GM21447 (cell line): ENCODE measurements around the gene ZNF474.
"Not testable (repeated sequence)": the region's sequence is repeated elsewhere in the genome, so short reads cannot be mapped to it uniquely, and the experiment has no call there.

Experiments used
- ATAC-seq: cut with Tn5 transposase; IDR thresholded peaks from one replicate; pipeline ENCODE4 v1.9.1; 2021; ENCODE audit not compliant: unreplicated experiment

The ZNF474 gene

DNA sequence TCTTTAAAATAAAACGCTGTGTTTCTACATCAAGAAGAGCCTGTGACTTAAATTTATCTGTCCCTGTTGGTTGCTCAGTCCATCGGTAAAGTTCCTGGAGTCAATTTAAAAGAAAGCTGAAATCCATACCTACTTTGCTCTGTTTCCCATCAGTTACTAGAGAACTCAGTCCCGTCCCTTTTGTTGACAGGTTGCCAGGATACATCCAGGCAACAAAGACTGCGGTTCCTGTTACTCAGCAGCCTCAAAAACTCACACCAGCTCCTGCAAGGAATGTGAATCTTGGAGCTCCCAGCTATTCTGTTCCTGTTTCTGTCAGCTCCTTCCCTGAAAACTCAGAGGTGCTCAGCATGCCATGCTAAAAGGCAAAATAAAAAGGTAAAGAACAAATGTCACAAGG, at the start of gene ZNF474:
TSS of gene ZNF474 (plus strand) at position 241 of the 400 bp plus-strand sequence. CDS start 22,445 bp downstream, outside the sequence.
- no peak for ATAC-seq

DNA sequence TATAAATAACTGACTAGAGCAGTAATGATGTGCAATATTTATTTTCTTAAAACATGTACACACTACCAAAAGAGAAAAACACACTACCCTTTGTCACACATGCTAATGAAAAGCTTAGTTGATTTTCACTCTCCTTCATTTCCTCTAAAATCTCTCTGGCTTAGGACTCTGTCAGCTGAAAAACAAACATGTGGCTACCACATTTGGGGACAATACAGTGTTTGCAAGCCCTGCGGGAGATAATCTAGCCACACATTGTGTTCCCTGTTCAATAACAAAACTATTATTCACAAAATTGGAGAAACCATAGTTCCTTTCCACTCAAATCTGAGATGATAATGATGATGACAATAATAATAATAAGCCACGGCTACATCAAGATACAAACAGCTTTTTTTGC, 47.8 kb upstream of the ZNF474 start:
- no peak for ATAC-seq

DNA sequence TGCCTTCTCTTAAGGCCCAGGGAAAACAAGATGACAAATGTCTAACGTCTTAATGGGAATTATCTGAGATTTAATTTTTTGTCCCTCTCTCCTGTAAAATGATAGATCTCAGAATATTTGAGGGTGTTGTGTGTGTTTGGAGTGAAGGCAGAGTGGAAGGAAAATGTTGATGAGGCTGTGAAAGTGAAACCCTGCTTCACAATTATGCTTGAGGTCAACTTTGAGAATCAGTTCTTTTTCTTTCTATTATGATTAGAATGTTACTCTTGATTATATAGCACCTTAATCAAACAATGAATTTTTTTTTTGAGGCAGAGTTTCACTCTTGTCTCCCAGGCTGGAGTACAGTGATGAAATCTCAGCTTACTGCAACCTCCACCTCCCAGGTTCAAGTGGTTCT, 45.8 kb upstream of the ZNF474 start:
- no peak for ATAC-seq

DNA sequence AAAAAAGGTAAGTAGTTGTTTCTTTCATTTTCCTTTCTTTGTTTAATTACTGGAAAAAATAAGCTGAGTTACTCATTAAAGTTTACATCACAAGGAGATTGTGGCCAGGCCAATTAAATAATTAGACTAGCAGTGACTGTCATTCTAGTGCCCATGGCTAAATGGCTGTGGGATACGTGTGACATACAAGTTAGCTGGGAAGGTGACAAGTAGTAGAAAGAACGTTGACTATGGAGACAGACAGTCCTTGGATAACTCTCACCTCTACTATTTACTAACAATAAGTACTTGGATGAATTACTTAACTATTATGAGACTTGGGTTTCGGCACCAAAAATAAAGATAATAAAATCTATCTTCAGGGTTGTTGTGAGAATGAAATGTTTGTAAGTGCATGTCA, 44.3 kb upstream of the ZNF474 start:
- ATAC-seq: no peak

DNA sequence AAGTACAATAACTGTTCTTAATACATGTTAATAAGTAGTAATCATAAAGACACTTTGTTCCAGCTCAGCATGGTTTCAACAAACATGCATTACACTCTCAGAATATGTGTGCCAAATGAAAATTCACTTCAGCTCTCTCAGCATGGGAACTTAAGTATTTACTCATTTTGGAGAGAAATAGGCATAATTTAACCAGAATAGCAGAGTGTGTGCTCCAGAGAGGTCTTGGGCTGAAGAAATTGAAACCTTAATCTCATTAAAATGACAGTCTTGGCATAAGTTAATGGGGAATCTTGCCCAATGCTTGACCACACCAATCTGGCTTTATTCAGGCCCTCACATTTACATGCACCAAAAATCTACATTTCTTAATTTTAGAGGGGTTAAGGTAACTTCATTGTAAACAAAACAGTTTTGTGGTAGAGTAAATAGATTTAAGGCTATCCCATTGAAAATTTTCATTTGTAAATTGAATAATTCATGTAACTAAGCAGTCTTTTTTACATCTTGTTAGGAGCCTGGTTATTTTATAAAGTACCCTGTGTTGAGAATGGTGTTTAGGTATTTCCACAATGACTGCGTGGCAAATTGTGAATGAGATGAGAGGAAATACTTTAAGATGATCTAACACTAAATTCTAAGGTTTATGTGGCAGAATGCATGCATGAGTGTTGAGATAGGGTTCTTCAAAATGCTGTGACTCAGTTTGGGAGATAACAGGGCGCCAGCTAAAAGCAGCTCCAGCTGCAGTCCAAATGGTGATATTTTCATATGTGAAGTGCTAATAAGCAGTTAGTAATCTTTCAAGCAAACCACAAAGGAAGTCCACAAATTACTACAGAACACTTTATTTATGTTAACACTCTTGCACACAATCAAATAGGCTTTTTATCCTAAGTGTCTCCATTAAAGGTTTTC, 40.0 kb upstream of the ZNF474 start:
- ATAC-seq: no peak

DNA sequence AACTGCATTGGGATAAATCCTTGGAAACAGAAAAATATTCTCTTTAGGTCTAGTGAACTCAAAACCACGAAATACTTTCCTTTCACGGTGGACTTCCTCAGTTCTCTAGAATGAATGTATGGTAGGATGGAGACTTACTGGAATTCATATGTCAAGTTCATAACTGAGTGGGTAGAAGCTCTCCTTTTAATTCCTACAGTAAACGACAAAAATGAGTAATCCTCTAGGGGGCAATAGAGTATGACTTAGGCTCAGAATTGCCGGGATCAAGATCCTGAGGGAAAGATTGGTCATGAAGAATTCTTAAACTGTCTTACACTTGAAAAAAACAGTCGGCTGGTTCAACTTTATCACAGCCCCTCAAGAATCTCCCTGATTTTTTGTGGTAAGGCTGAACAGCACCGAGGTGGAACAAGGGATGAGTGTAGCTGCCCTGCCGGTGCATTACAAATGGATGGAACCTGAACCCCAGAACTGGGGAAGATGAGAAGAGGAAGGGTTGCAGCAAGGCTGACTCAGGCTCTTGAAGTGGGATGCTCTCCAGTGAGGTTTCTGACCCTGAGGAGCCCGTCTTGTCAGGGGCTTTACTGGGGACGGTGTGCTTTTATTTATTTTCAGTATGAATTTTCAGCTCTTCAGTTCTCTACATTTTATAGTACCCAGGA, 37.3 kb upstream of the ZNF474 start:
- no peak for ATAC-seq

DNA sequence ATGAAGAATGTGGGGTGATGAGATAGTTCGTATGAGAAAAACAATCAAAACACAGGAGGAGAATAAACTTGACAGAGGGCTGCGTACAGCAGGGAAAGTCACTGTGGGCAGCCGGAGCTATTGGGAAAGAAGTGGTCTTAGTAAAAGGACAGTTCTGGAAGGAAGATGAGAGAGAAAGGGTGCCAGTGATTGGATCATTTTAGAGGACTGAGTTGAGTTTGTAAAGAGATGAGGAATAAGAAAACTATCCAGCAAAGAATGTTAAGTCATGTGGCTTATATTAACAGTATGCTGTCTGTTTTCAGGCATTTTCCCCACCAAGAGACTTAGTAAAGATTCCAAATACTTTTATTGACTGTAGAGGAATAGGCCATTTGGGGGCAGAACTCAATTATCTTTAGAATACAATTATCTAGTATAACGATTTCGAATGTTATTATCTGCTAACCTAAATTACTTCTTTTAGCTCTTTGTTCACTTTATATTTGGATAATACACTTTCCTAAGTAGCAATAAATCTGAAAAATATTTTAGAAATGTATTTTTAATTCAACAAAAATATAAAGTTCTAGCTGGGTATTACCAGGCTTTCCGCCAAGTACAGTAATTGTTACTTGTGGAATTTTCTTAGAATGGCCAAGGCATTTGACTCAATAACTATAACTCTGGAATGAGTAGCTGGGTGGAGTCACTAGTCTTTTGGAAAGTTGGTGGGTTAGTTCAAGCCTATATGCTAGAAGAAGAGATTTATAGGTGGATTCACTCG, 35.7 kb upstream of the ZNF474 start:
- no peak for ATAC-seq

DNA sequence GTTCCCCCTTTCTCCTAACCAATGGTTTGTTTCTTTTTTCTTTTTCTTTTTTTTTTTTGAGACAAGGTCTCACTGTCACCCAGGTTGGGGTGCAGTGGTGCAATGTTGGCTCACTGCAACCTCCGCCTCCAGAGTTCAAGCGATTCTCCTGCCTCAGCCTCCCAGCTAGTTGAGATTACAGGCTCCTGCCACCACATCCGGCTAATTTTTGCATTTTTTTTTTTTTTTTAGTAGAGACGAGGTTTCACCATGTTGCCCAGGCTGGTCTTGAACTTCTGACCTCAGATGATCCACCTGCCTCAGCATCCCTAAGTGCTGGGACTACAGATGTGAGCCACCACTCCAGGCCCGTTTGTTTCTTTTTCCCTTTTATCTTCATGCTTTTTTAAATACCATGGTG, 35.1 kb upstream of the ZNF474 start:
- not testable (repeated sequence) for ATAC-seq

DNA sequence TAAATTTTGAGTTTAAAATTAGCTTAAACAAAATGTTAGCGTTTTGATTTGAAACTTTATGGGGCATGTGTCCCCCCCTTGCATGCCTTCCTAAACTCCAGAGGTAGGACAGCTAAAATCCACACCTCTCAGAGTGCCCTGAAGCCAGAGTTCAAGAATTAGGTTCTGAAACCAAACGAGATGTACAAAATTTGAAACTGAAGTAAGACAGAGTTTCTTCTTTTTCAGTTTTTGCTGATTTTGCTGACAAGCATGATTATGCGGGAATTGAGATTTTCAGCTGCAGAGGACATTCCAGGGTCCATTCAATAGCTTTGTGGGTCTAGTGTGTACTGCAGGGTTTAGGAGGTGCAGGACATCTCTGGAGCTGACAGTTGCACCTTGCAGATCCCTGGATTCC, 34.2 kb upstream of the ZNF474 start:
- ATAC-seq: no peak

DNA sequence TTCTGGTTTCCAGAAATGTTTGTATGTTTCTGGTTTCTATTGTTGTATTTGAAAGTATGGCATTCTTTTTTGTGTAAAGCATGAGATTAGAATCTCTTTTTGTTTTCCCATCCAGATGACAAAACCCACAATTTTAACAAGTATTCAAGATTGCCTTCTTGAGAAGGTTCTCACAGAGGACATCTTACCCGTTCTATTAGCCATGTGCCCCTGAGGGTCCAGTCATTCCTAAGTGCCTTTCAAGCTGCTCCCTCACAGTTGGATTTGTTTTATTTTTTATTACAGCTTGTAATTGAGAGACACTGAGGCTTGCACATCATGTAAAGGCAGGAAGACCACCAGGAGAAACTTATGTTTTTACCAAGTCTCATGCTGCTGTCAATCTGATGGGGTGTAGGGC, 32.0 kb upstream of the ZNF474 start:
- no peak for ATAC-seq

DNA sequence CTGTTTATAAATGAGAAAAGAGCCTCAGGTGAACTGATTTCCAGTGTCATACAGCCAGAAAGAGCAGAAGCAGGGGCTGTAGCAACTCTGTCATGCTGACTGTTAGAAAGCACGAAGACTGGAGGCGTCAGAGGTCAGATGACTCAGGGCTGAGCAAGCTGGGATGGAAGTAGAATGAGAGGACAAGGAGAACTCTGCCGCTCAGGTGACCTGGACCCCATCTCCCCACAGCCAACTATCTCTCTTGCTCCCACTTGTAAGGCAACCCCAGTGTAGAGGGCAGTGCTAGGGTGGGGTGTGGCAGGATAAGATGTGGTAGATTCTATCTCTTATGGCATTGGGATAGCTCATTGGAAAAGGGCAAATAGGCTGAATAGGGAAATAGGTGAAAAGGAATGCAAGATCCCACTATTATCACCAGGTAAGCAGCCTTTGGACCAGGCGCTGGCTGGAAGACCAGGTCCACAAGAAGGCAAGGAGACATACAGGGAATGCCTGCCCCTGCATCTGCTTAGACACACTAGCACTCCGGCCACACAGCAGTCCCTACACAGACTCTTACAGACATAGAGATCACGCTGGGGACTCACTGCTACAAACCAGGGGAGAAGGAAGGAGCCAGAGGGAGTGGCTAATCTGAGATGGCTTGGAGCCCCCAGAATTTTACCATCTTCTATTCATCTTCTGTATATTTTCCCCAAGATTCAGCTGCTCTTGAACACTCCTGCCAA, 30.1 kb upstream of the ZNF474 start:
- no peak for ATAC-seq

DNA sequence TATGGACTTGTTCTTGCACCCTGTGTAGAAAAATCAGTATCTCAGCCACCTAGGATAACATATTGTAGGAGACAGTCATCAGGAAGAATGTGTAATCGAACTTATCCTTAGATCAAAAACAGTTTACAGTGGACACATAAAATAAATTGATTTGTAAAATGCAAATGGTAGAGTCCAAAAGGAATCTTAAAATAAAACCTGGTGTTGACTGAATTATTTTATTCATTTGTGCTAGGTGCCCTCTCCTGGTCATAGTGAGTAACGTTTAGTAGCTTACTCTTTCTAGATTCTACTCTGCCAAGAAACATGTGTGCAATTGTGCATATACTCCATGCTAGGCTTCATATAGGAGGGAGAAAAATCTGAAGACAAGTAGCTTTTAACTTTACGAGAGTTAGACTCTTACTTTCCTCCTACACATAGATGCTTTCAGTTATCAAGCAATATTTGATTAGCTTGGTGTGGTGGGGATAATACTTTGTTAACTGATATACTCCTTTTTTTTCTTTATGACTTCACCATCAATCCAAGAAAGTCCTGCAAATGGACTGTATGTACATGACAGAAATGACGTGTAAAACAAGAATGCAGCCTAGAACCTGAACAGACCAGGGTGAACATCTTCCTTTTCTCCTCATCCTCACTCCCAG, 27.6 kb upstream of the ZNF474 start:
- peak; percentile 84 for ATAC-seq

DNA sequence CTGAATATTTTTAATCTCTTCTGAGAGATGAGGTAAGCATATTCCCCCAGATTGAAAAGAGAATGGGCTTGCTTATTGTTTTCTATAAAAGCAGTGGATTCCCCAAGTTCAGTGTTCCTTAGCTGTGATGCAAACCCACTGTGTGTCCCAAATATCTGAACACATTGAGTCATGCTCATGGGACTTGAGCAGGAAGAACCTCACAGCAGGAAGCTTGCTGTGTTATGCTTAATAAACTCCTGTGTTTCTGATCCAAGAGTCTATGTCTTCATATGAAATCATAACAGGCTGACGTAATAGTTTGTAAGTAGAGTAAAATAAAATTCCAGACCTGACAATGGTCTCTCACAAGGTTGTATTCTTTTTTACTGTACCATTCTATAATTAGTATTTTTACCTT, 26.5 kb upstream of the ZNF474 start:
- no peak for ATAC-seq

DNA sequence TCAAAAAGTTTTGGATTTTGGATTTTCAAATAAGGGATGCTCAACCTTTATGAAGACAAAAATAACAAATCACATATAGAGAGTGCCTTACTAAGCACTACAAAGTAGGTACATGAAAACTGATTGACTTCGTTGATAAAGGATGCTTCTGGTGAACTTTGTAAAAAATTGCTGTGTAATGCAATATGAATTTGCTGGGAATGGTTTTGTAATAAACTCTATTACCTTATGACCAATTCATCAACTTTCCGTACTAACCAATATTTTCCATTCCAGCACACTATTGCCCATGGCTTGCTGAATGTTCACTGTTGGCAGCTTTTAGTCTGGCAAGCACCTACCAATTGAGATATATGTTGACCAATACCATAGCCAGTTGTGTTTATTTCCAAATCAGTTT, 23.4 kb upstream of the ZNF474 start:
- no peak for ATAC-seq

DNA sequence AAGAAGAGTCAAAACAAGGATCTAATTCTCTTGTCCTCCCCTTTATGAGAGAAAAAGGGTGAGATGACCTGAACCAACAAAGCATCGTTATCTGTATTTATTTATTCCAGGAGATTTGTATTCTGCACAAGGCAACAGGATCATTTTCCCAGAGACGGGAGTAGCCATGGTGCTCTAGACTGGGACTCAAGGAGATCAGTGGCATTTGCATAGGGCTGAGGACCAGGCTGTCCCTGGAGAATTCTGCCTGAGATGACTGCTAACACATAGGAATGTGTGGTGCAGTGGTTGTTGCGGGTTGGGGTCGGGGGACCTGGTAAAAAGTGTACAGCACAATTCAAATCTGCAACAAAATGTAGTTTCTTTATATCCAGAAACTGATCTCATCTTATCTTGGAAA, 22.3 kb upstream of the ZNF474 start:
- ATAC-seq: no peak

DNA sequence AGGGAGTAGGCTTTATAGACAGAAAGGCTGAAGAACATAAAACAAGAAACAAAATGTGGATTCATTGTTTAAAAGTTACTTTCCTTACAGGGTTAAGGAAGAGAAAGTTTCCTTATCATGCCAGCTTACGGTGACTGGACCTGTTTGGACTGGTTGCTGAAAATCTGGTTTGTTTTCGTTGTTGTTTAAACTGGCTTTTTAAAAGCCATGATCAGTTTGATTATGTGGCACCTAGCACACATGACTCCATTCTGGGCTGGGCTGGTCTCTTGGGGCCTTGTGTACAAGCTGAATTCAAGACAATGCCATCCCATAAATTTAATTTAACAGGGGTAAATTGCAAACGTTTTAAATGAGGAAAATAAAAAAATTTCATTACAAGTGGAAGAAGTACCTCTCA, 18.4 kb upstream of the ZNF474 start:
- no peak for ATAC-seq

DNA sequence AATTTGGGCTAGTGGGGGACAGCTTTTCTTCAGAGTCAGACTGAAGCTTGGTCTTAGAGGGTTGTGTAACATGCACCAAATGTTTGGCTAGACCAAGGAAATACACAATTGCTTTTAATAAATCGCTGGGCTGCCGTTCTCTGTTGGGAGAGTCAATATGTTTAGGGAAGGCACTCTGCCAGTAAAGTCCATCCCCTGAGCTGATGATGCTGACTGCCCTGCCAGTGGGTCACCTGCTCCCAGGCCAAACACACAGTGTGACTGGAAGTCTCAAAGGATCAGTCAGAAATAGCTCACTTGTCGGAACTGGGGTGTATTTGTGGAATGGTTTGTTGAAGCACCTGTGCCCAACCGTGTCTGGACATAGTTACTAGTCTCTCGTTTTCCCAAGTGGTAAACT, 17.9 kb upstream of the ZNF474 start:
- ATAC-seq: no peak

DNA sequence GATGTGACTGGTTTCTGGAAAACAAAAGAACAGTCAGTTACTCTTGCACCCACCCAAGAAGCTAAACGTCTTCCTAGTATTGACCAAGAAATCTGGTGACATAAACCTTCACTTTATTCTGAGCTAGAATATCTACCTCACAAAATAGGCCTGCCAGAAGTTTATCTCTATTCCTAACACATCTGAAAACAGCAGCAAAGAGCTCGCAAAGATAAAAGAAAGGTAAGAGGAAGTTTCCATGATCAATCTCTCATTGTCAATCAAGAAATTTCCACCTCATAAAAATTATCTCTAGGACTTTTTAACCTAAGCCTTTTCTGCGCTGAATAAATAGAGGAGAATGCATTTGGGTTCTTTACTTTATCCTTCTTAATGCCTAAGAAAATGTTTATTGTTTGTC, 17.3 kb upstream of the ZNF474 start:
- ATAC-seq: no peak

DNA sequence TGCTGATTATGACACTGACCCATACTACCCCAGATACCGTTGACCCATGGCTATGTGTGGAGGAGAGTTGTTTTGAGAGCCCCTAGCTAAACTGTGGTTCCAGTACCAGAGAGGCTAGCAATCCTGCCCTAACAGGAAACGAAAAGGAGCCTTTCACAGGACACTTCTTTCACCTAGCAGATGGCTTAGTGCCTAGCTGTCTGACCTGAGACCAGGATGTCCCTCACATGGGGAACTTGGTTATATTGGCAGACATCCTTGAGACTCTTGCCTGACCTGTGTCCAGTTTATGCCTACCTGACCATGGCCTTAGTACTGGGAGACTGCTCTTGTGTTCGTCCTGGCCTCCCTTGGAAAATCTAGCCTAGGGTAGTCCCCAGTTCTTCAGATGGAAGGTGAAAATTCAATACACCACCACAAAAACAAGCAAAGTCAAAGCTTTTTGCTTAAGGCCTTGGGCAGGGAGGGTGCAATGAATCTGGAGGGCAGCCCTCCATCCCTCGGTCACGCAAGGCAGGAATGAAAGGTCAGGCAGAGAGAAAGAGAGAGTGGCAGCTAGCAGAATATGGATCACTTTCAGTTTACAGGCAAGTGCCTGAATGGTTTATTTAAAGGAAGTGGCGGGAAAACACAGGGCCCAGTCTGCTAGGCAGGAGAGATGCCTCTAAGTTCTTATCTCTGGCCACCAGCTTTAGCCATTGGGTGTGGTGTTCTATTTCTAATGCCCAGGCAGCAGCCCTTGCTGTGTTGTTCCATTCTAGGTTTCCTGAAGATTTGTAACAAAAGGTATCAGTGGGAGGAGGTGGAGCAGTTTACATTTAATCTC, 16.4 kb upstream of the ZNF474 start:
- no peak for ATAC-seq

DNA sequence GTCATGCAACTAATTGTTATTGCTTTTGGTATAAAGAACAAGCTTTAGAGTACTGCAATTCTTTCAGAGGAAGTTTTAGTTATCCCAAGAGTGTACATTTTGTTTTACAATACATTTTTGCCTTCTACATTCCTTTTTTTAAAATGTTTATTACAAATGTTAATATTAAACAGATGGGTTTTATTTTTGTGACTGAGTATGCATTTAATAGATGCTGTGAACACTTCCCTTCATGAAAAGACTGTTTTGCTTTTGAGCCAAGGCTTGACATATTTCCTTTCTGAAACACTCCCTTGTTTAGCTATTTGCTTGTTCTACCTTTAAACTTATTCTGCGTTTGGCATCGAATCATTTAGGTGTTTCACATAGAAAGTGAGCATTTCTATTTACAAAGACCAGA, 14.8 kb upstream of the ZNF474 start:
- no peak for ATAC-seq
